HCT116 (cell line): ENCODE results near the gene SHMT1. TPM values are rescaled to one million over a fixed set of nuclear protein-coding genes. Genes with fewer than 3 reads are reported as not detected.
"Not testable (repeated sequence)": the region's sequence is repeated elsewhere in the genome, so short reads cannot be mapped to it uniquely, and the experiment has no call there.

Experiments used
- ATAC-seq: fragments of 200-7000 bp; cut with Tn5 transposase; 2 replicates; pipeline ENCODE4 v1.9.1; 2020; ENCODE audit warnings: mild to moderate bottlenecking, moderate library complexity
- BruUV-seq: library from RNA; stranded (reverse); fragments of 400-500 nt; replicated peaks from 2 replicates; lab custom pipeline; 2021; lab: Mats Ljungman, UMichigan
- CTCF ChIA-PET: fragments of 300-600 bp; sonication (Branson Sonifier 250); formaldehyde crosslinking; loops from one replicate; lab custom pipeline; 2021; ENCODE audit warnings: antibody characterized with exemption; lab: Charles Lee
- POLR2A ChIA-PET: fragments of 300-600, 350-600 bp; sonication (Branson Sonifier 250); formaldehyde crosslinking; loops from one replicate; lab custom pipeline; 2021; ENCODE audit warnings: antibody characterized with exemption; lab: Charles Lee
- RAD21 ChIA-PET, 2 experiments: fragments of 300-600 bp; sonication (Branson Sonifier 250); formaldehyde crosslinking; loops; one replicate each; lab custom pipeline; 2023; ENCODE audit warnings: low total read pairs in 2 of 2; ENCODE audit not compliant: uncharacterized antibody in 2 of 2, unreplicated experiment in 2 of 2, low non-redundant PET in 1 of 2; lab: Charles Lee
- DNase-seq: peaks from one replicate; pipeline ENCODE4 v3.0.0-alpha.2; 2010; ENCODE audit warnings: low read depth, low spot score
- H2AFZ ChIP-seq: fragments of 200-600 bp; shearing (Covaris generic), sonication (generic); 2 replicates; pipeline ENCODE4 v1.6.1; 2017; ENCODE audit warnings: low read depth, mixed run types, mixed read lengths, antibody characterized with exemption, low read length; ENCODE audit not compliant: poor library complexity, severe bottlenecking
- H3K27ac ChIP-seq: 2 replicates; pipeline ENCODE4 v1.5.1; 2012; ENCODE audit warnings: low read depth, low read length
- H3K27me3 ChIP-seq: fragments of 200-600 bp; sonication (generic); 2 replicates; pipeline ENCODE4 v1.6.1; 2016; ENCODE audit warnings: mixed run types, low read length, mixed read lengths; ENCODE audit not compliant: insufficient read depth
- H3K36me3 ChIP-seq, 2 experiments: fragments of 200-500 bp in 1 of 2; fragments of 200-600 bp in 1 of 2; sonication (Bioruptor generic) in 1 of 2; sonication (generic) in 1 of 2; 2 replicates each; pipeline versions ENCODE4 v1.5.1 to v1.6.1; 2014 to 2016; ENCODE audit warnings: low read length in 2 of 2, inconsistent platforms in 1 of 2, mixed read lengths in 1 of 2, mixed run types in 1 of 2; ENCODE audit not compliant: insufficient read depth in 2 of 2, control insufficient read depth in 1 of 2
- H3K4me1 ChIP-seq, 2 experiments: fragments of 200-600 bp in 1 of 2; sonication (generic) in 1 of 2; 2 replicates each; pipeline versions ENCODE4 v1.5.1 to v1.6.1; 2012 to 2017; ENCODE audit warnings: low read length in 2 of 2, inconsistent platforms in 1 of 2, mild to moderate bottlenecking in 1 of 2, mixed read lengths in 1 of 2, mixed run types in 1 of 2, moderate library complexity in 1 of 2; ENCODE audit not compliant: insufficient read depth in 2 of 2, control insufficient read depth in 1 of 2
- H3K4me2 ChIP-seq: fragments of 200-600 bp; sonication (generic); 2 replicates; pipeline ENCODE4 v1.6.1; 2017; ENCODE audit warnings: mixed run types, low read length, mixed read lengths
- H3K4me3 ChIP-seq, 2 experiments: fragments of 200-600 bp in 1 of 2; sonication (generic) in 1 of 2; replicated peaks in 1 of 2; 2 replicates each; pipeline ENCODE4 v1.5.1; 2011 to 2016; ENCODE audit warnings: low read length in 2 of 2, control low read depth in 1 of 2, low read depth in 1 of 2, mild to moderate bottlenecking in 1 of 2, mixed read lengths in 1 of 2, mixed run types in 1 of 2
- H3K79me2 ChIP-seq: fragments of 200-600 bp; sonication (generic); 2 replicates; pipeline ENCODE4 v1.6.1; 2017; ENCODE audit warnings: mild to moderate bottlenecking, mixed run types, low read length, moderate library complexity, mixed read lengths; ENCODE audit not compliant: insufficient read depth
- H3K9ac ChIP-seq: fragments of 200-600 bp; sonication (generic); 2 replicates; pipeline ENCODE4 v1.6.1; 2016; ENCODE audit warnings: low read length, mixed read lengths
- H3K9me2 ChIP-seq: fragments of 200-600 bp; sonication (generic), shearing (Covaris generic); 2 replicates; pipeline ENCODE4 v1.6.1; 2017; ENCODE audit warnings: mixed run types, mild to moderate bottlenecking, moderate library complexity; ENCODE audit not compliant: insufficient read depth
- H3K9me3 ChIP-seq, 2 experiments: fragments of 200-500 bp in 1 of 2; fragments of 200-600 bp in 1 of 2; sonication (Bioruptor generic) in 1 of 2; sonication (generic) in 1 of 2; 2 replicates each; pipeline ENCODE4 v1.6.1; 2014 to 2017; ENCODE audit warnings: low read length in 2 of 2, mixed read lengths in 2 of 2, inconsistent platforms in 1 of 2, low read depth in 1 of 2, mild to moderate bottlenecking in 1 of 2, mixed run types in 1 of 2, moderate library complexity in 1 of 2; ENCODE audit not compliant: control insufficient read depth in 1 of 2, insufficient read depth in 1 of 2
- H4K20me1 ChIP-seq: fragments of 200-600 bp; sonication (generic), shearing (Covaris generic); 2 replicates; pipeline ENCODE4 v1.6.1; 2017; ENCODE audit warnings: mixed run types, mild to moderate bottlenecking, moderate library complexity; ENCODE audit not compliant: insufficient read depth
- CEBPB ChIP-seq: IDR thresholded peaks from 2 replicates; pipeline ENCODE4 v1.6.1; 2012; ENCODE audit warnings: low read depth
- EZH2 ChIP-seq: fragments of 200-600 bp; sonication (generic); IDR thresholded peaks from 2 replicates; pipeline ENCODE4 v1.6.1; 2017; ENCODE audit warnings: antibody characterized with exemption, mixed run types
- EZH2phosphoT487 ChIP-seq: fragments of 200-600 bp; IDR thresholded peaks from 2 replicates; pipeline ENCODE4 v1.6.1; 2018; ENCODE audit warnings: antibody characterized with exemption, borderline replicate concordance
- FOSL1 ChIP-seq: IDR thresholded peaks from 2 replicates; pipeline ENCODE4 v1.6.1; 2012; ENCODE audit warnings: low read depth
- POLR2A ChIP-seq: IDR thresholded peaks from 2 replicates; pipeline ENCODE4 v1.7.0; 2011; ENCODE audit warnings: borderline replicate concordance; ENCODE audit not compliant: insufficient read depth, insufficient read length; ENCODE audit errors: extremely low read depth
- POLR2AphosphoS5 ChIP-seq: IDR thresholded peaks from 2 replicates; pipeline ENCODE4 v1.6.1; 2011; ENCODE audit warnings: mild to moderate bottlenecking, low read depth, low read length, moderate library complexity
- SIN3A ChIP-seq: IDR thresholded peaks from 2 replicates; pipeline ENCODE4 v1.6.1; 2012; ENCODE audit warnings: low read depth
- SP1 ChIP-seq: IDR thresholded peaks from 2 replicates; pipeline ENCODE4 v1.6.1; 2012; ENCODE audit warnings: low read depth
- SRF ChIP-seq: IDR thresholded peaks from 2 replicates; pipeline ENCODE4 v1.6.1; 2012; ENCODE audit warnings: low read depth
- TCF7L2 ChIP-seq: IDR thresholded peaks from 2 replicates; pipeline ENCODE4 v1.7.0; 2011; ENCODE audit warnings: borderline replicate concordance, inconsistent platforms; ENCODE audit not compliant: insufficient read depth, insufficient read length; ENCODE audit errors: extremely low read depth
- YY1 ChIP-seq: IDR thresholded peaks from 2 replicates; pipeline ENCODE4 v1.6.1; 2011; ENCODE audit warnings: low read length, low read depth, moderate library complexity, mild to moderate bottlenecking; ENCODE audit not compliant: insufficient replicate concordance; ENCODE audit errors: extremely low read depth
- ZFX ChIP-seq: fragments of 450-650 bp; IDR thresholded peaks from 2 replicates; pipeline ENCODE4 v1.6.1; 2017
- ZNF274 ChIP-seq: fragments of 200-500 bp; sonication (Bioruptor generic); IDR thresholded peaks from 2 replicates; pipeline ENCODE4 v1.6.1; 2014; ENCODE audit warnings: mild to moderate bottlenecking, low read depth, low read length, inconsistent platforms
- intact Hi-C: fragments of 100-400 bp; cut with micrococcal nuclease; formaldehyde crosslinking; loops from 2 replicates; pipeline ENCODE4 v1.10.0; 2022
- total RNA-seq: library from RNA; stranded (reverse); gene quantifications from one replicate; pipeline ENCODE4 v1.2.1, GENCODE V29; 2021; ENCODE audit not compliant: unreplicated experiment
- TF ChIP-seq, protein P1 (sequence below): IDR thresholded peaks from 2 replicates; pipeline ENCODE4 v1.6.1; 2012; ENCODE audit warnings: low read depth
- TF ChIP-seq, protein P2 (sequence below): IDR thresholded peaks from 2 replicates; pipeline ENCODE4 v1.6.1; 2011; ENCODE audit warnings: mild to moderate bottlenecking, low read length, moderate library complexity; ENCODE audit not compliant: insufficient replicate concordance; ENCODE audit errors: extremely low read depth

The SHMT1 gene
- total RNA-seq, 1 experiment from 2014 or later: 46.5 TPM

DNA sequence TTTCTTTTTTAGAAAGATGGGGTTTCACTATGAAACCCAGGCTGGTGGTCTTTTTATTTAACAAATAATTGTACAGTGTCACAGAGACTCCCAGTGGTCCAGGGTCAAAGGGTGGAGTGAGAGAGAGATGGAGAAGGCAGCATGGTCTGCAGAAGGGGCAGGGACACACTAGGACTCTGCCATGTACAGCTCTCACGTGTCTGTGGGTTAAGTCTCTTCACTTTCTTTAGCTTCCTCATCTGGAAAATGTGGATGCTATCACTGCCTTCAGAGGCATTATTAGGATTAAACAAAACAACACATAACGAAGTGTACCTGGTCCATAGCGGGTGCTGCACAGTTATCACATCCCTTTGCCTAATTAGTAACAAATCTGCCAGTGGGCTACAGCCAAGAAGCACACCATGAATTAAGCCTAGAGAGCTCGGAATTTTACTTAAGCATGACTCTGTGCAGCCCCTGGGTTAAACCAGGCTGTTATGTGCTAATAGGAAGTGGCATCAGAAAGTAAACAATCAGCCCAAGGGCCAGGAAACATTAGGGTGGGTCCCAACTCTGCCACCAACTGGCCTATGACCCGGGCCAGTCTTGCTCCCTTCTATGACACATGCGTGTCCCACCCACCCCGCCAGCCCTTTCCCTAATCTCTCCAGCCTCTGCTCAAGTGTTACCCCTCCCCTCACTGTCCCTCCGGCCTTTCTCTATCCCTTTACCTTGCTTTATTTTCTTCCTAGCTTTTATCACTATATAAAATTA lies 62.4 kb downstream of the SHMT1 start:
- ChIA-PET CTCF (no interaction called here), RAD21 (no interaction called here)
- no TSS peak for BruUV-seq
- no peak for ATAC-seq
- TF ChIP-seq EZH2phosphoT487 (no peak), SIN3A (no peak), POLR2A (no peak), CEBPB (no peak), POLR2AphosphoS5 (no peak), FOSL1 (no peak), TCF7L2 (no peak), SP1 (no peak), YY1 (no peak), SRF (no peak), ZFX (no peak), ZNF274 (no peak), EZH2 (no peak)
- TF ChIP-seq, protein P1, sequence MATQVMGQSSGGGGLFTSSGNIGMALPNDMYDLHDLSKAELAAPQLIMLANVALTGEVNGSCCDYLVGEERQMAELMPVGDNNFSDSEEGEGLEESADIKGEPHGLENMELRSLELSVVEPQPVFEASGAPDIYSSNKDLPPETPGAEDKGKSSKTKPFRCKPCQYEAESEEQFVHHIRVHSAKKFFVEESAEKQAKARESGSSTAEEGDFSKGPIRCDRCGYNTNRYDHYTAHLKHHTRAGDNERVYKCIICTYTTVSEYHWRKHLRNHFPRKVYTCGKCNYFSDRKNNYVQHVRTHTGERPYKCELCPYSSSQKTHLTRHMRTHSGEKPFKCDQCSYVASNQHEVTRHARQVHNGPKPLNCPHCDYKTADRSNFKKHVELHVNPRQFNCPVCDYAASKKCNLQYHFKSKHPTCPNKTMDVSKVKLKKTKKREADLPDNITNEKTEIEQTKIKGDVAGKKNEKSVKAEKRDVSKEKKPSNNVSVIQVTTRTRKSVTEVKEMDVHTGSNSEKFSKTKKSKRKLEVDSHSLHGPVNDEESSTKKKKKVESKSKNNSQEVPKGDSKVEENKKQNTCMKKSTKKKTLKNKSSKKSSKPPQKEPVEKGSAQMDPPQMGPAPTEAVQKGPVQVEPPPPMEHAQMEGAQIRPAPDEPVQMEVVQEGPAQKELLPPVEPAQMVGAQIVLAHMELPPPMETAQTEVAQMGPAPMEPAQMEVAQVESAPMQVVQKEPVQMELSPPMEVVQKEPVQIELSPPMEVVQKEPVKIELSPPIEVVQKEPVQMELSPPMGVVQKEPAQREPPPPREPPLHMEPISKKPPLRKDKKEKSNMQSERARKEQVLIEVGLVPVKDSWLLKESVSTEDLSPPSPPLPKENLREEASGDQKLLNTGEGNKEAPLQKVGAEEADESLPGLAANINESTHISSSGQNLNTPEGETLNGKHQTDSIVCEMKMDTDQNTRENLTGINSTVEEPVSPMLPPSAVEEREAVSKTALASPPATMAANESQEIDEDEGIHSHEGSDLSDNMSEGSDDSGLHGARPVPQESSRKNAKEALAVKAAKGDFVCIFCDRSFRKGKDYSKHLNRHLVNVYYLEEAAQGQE: no peak
- TF ChIP-seq, protein P2, sequence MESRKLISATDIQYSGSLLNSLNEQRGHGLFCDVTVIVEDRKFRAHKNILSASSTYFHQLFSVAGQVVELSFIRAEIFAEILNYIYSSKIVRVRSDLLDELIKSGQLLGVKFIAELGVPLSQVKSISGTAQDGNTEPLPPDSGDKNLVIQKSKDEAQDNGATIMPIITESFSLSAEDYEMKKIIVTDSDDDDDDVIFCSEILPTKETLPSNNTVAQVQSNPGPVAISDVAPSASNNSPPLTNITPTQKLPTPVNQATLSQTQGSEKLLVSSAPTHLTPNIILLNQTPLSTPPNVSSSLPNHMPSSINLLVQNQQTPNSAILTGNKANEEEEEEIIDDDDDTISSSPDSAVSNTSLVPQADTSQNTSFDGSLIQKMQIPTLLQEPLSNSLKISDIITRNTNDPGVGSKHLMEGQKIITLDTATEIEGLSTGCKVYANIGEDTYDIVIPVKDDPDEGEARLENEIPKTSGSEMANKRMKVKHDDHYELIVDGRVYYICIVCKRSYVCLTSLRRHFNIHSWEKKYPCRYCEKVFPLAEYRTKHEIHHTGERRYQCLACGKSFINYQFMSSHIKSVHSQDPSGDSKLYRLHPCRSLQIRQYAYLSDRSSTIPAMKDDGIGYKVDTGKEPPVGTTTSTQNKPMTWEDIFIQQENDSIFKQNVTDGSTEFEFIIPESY: no peak
- TF ChIP-seq, all 23 proteins: peak for 0
- no peak overlapping the region for H3K4me3 ChIP-seq
- peaks cover 40 to 48% of the 10 kb centered on the region in 2 experiments for H3K36me3 ChIP-seq
- no peak overlapping the region for H3K9ac ChIP-seq
- no peaks in the 10 kb centered on the region for H3K27me3 ChIP-seq
- DNase-seq: no peak
- intact Hi-C loops: no loop called here
- no peak overlapping the region for H3K27ac ChIP-seq
- H3K9me3 ChIP-seq: no peaks in the 10 kb centered on the region
- POLR2A ChIA-PET: no interaction called here
- no peak overlapping the region for H3K4me2 ChIP-seq
- no peaks in the 10 kb centered on the region for H3K9me2 ChIP-seq
- no peak overlapping the region for H2AFZ ChIP-seq
- no peaks in the 10 kb centered on the region for H3K4me1 ChIP-seq
- H4K20me1 ChIP-seq: no peaks in the 10 kb centered on the region
- H3K79me2 ChIP-seq: peaks cover 11% of the 10 kb centered on the region; the same call in 1 of the 2 replicates

DNA sequence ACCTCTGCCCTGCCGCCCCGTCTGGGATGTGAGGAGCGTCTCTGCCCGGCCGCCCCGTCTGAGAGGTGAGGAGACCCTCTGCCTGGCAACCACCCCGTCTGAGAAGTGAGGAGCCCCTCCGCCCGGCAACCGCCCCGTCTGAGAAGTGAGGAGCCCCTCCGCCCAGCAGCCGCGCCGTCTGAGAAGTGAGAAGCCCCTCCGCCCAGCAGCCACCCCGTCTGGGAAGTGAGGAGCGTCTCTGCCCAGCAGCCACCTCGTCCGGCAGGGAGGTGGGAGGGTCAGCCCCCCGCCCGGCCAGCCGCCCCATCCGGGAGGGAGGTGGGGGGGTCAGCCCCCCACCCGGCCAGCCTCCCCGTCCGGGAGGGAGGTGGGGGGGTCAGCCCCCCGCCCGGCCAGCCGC lies 65.3 kb downstream of the SHMT1 start:
- DNase-seq, H3K9me2 ChIP-seq, ATAC-seq, H3K4me2 ChIP-seq, H4K20me1 ChIP-seq, H3K9ac ChIP-seq, BruUV-seq, H3K4me1 ChIP-seq, POLR2A ChIA-PET, CTCF ChIA-PET, H2AFZ ChIP-seq, H3K27ac ChIP-seq, H3K9me3 ChIP-seq, H3K27me3 ChIP-seq, RAD21 ChIA-PET, intact Hi-C loops, H3K4me3 ChIP-seq, H3K79me2 ChIP-seq: not testable (repeated sequence)
- H3K36me3 ChIP-seq: peaks cover 35 to 43% of the 10 kb centered on the region in 2 experiments
